Esophagus squamous epithelium (tissue), 4 donors: Measurements from ENCODE around the gene KCNK5.

ENCODE experiments used
- POLR2A ChIP-seq, 4 donors: fragments of 450-650 bp; IDR thresholded peaks; one replicate each; pipeline ENCODE4 v1.6.1; 2017; ENCODE audit warnings: antibody characterized with exemption in 4 of 4, mild to moderate bottlenecking in 4 of 4, moderate library complexity in 3 of 4
- TF ChIP-seq, protein P1 (sequence below), 6 experiments: fragments of 450-650 bp in 4 of 6; fragments of 200-600 bp in 2 of 6; sonication (generic) in 2 of 6; IDR thresholded peaks; one replicate each; pipeline ENCODE4 v1.5.1; 2016 to 2019; ENCODE audit warnings: antibody characterized with exemption in 6 of 6, mild to moderate bottlenecking in 4 of 6, moderate library complexity in 4 of 6

DNA sequence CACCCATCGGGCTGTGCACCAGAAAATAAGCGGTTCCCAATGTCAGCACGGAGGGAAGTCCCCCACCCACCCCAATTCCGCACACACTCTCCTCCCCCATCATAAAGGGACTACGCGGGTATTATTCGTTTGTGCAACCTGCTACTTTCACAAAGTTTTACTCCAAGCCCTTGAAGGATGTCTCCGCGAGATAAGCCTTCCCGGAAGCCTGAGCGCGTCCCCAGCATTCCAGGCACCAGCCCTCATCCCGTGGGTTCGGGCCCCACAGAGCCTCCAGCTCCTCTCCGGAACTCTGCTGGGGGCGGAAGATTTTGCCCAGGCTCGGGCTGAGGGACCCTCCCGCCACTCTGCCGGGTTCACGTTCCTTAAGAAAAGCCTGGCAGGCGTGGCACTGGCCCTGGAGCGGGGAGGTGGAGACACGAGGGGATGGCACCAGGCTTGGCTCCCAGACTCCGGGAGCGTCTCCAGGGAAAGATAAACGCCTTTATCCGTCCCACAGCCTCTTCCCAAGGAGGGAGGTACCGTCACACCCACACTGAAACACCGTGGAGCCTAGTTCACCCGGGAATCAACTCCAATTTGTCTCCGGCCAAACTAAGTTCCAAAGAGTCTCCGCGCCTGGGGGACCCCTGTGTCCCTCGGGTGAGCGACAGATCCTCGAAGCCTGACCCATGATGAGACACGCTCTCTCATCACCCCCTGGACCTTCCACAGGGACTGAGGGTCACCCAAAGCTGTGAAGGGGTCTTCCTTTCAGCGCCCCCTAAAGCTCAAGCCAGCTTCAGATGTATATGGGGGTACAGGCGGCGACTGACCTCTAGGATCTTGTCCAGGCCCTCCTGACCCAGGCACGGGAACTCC, 934 bp downstream of the KCNK5 start:
- TF ChIP-seq, protein P1, sequence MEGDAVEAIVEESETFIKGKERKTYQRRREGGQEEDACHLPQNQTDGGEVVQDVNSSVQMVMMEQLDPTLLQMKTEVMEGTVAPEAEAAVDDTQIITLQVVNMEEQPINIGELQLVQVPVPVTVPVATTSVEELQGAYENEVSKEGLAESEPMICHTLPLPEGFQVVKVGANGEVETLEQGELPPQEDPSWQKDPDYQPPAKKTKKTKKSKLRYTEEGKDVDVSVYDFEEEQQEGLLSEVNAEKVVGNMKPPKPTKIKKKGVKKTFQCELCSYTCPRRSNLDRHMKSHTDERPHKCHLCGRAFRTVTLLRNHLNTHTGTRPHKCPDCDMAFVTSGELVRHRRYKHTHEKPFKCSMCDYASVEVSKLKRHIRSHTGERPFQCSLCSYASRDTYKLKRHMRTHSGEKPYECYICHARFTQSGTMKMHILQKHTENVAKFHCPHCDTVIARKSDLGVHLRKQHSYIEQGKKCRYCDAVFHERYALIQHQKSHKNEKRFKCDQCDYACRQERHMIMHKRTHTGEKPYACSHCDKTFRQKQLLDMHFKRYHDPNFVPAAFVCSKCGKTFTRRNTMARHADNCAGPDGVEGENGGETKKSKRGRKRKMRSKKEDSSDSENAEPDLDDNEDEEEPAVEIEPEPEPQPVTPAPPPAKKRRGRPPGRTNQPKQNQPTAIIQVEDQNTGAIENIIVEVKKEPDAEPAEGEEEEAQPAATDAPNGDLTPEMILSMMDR (IDR thresholded peaks at IDR 0.05): no peak
- TF ChIP-seq POLR2A (IDR thresholded peaks at IDR 0.05): no peak
